AG04450 (cell line): ENCODE results near the gene NME9. TPM values are rescaled to one million over a fixed set of nuclear protein-coding genes. Genes with fewer than 3 reads are reported as not detected.

Experiments used
- CTCF ChIA-PET: fragments of 300-600, 350-600 bp; formaldehyde crosslinking; extraction: SDS; loops from one replicate; lab custom pipeline; 2022; ENCODE audit warnings: antibody characterized with exemption, inconsistent platforms; lab: Charles Lee
- POLR2A ChIA-PET: fragments of 350-600 bp; formaldehyde crosslinking; extraction: SDS; loops from one replicate; lab custom pipeline; 2021; ENCODE audit warnings: antibody characterized with exemption, inconsistent platforms; lab: Yijun Ruan, JAX
- DNase-seq: peaks from one replicate; pipeline ENCODE4 v3.0.0-alpha.2; 2011; ENCODE audit warnings: low read depth, low spot score
- H3K27ac ChIP-seq: one replicate; pipeline ENCODE4 v1.5.1; 2012; ENCODE audit warnings: low read depth, low read length, control low read depth
- H3K27me3 ChIP-seq: one replicate; pipeline ENCODE4 v1.6.0; 2012; ENCODE audit warnings: low read length; ENCODE audit not compliant: control insufficient read depth, insufficient read depth
- H3K4me3 ChIP-seq: 2 replicates; pipeline ENCODE4 v1.5.1; 2011; ENCODE audit warnings: mild to moderate bottlenecking, low read depth, low read length, control low read depth
- H3K9me3 ChIP-seq: 2 replicates; pipeline ENCODE4 v1.5.1; 2012; ENCODE audit warnings: low read length; ENCODE audit not compliant: control insufficient read depth, insufficient read depth
- CTCF ChIP-seq: IDR thresholded peaks from 2 replicates; pipeline ENCODE4 v1.5.1; 2011; ENCODE audit warnings: low read depth, low read length, control low read depth, inconsistent platforms
- polyA plus RNA-seq: library from polyadenylated mRNA; depleted of rRNA; stranded (reverse); fragments of >200 nt; gene quantifications from 2 replicates; pipeline ENCODE4 v1.2.3, GENCODE V29; 2011

Gene NME9
- polyA plus RNA-seq, 1 experiment: 0.19 TPM

- ChIA-PET POLR2A (interaction anchor here (0.6 kb wide), 1 partner anchor 165 kb away, joined by 5 read pairs; no protein-coding TSS in a partner anchor), CTCF (interaction anchor here (0.5 to 7.1 kb wide), 6 partner anchors 12 to 68 kb away, joined by 5 to 36 read pairs (median 10); partner anchors contain the start of gene NME9)
Observed at GRCh38 chr3:138348754-138349739, 19.4 kb upstream of the NME9 start.

GRCh38 chr3:138347960-138348753 is 18.5 kb upstream of the NME9 start, which contains the start of gene MRAS:
MRAS (plus strand) TSS chr3:138348579; CDS start chr3:138372884, 24,305 bp downstream.
- Histone ChIP-seq H3K27me3 (no peaks in the 10 kb centered on the region), H3K27ac (peak within 1 kb of the TSS; percentile 70), H3K4me3 (peak within 1 kb of the TSS; percentile 82), H3K9me3 (no peaks in the 10 kb centered on the region)
- CTCF ChIA-PET: interaction anchor here (0.7 to 7.1 kb wide), 6 partner anchors 13 to 575 kb away, joined by 3 to 36 read pairs (median 4); partner anchors contain the start of gene NME9
- peak; percentile 43 for DNase-seq
- POLR2A ChIA-PET: interaction anchor here (0.6 to 0.7 kb wide), 2 partner anchors 86 to 341 kb away, joined by 3 read pairs; partner anchors contain the start of gene ESYT3
- peak; percentile 47 for TF ChIP-seq CTCF

More at GRCh38 chr3:138348754-138349739, 19.4 kb upstream of the NME9 start:
- DNase-seq: no peak
- Histone ChIP-seq H3K27ac (peak overlapping the region; percentile 55), H3K9me3 (no peaks in the 10 kb centered on the region), H3K27me3 (no peaks in the 10 kb centered on the region), H3K4me3 (peak overlapping the region; percentile 82)
- TF ChIP-seq CTCF: no peak

GRCh38 chr3:138344754-138345153 is 15.1 kb upstream of the NME9 start:
- no peak overlapping the region for H3K4me3 ChIP-seq
- DNase-seq: no peak
- ChIA-PET POLR2A (no interaction called here), CTCF (interaction anchor here (0.6 to 7.1 kb wide), 3 partner anchors 14 to 81 kb away, joined by 3 to 36 read pairs (median 11); partner anchors contain the start of gene NME9)
- H3K9me3 ChIP-seq: no peaks in the 10 kb centered on the region
- no peaks in the 10 kb centered on the region for H3K27me3 ChIP-seq
- TF ChIP-seq CTCF: no peak
- no peak overlapping the region for H3K27ac ChIP-seq

- ChIA-PET POLR2A (no interaction called here), CTCF (interaction anchor here (0.7 to 0.9 kb wide), 2 partner anchors 12 to 77 kb away, joined by 3 to 5 read pairs; no protein-coding TSS in a partner anchor)
- no peak overlapping the region for H3K4me3 ChIP-seq
- no peak for TF ChIP-seq CTCF
- peaks cover 3% of the 10 kb centered on the region for H3K27me3 ChIP-seq
- no peak overlapping the region for H3K27ac ChIP-seq
- no peak for DNase-seq
- no peaks in the 10 kb centered on the region for H3K9me3 ChIP-seq
Observed at GRCh38 chr3:138340511-138340910, 10.9 kb upstream of the NME9 start.
